GM12865 (cell line): ENCODE results near the gene MRPS26.
"Not testable (repeated sequence)": the region's sequence is repeated elsewhere in the genome, so short reads cannot be mapped to it uniquely, and the experiment has no call there.

ENCODE experiments used
- DNase-seq: peaks from one replicate; pipeline ENCODE4 v3.0.0; 2010; ENCODE audit warnings: low read depth
- H3K4me3 ChIP-seq: 2 replicates; pipeline ENCODE4 v1.5.1; 2011; ENCODE audit warnings: mild to moderate bottlenecking, low read depth, low read length, control low read depth
- TF ChIP-seq, protein P1 (sequence below): IDR thresholded peaks from 2 replicates; pipeline ENCODE4 v1.5.1; 2011; ENCODE audit warnings: low read length, control low read depth, low read depth, inconsistent platforms; ENCODE audit not compliant: insufficient read depth; ENCODE audit errors: missing control alignments

Gene MRPS26

GRCh38 chr20:3013771-3014170 is 32.1 kb upstream of the MRPS26 start:
- TF ChIP-seq, protein P1, sequence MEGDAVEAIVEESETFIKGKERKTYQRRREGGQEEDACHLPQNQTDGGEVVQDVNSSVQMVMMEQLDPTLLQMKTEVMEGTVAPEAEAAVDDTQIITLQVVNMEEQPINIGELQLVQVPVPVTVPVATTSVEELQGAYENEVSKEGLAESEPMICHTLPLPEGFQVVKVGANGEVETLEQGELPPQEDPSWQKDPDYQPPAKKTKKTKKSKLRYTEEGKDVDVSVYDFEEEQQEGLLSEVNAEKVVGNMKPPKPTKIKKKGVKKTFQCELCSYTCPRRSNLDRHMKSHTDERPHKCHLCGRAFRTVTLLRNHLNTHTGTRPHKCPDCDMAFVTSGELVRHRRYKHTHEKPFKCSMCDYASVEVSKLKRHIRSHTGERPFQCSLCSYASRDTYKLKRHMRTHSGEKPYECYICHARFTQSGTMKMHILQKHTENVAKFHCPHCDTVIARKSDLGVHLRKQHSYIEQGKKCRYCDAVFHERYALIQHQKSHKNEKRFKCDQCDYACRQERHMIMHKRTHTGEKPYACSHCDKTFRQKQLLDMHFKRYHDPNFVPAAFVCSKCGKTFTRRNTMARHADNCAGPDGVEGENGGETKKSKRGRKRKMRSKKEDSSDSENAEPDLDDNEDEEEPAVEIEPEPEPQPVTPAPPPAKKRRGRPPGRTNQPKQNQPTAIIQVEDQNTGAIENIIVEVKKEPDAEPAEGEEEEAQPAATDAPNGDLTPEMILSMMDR: no peak

DNA sequence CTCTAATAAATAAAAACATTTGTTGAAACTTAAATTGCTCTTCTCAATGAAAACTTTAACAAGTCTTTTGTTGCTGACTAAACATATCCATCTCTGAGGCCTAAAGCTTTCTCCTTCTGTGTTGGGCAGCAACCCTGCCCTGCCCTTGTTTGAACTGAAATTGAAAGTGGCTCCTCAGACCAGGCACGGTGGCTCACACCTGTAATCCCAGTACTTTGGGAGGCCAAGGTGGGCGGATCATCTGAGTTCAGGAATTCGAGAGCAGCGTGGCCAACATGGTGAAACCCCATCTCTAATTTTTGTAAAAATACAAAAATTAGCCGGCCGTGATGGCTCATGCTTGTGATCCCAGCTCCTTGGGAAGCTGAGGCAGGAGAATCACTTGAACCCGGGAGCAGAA is 31.7 kb upstream of the MRPS26 start:
- H3K4me3 ChIP-seq: no peak overlapping the region
- TF ChIP-seq, protein P1: no peak
- DNase-seq: no peak

More at GRCh38 chr20:3013771-3014170, 32.1 kb upstream of the MRPS26 start:
- no peak overlapping the region for H3K4me3 ChIP-seq
- no peak for DNase-seq

DNA sequence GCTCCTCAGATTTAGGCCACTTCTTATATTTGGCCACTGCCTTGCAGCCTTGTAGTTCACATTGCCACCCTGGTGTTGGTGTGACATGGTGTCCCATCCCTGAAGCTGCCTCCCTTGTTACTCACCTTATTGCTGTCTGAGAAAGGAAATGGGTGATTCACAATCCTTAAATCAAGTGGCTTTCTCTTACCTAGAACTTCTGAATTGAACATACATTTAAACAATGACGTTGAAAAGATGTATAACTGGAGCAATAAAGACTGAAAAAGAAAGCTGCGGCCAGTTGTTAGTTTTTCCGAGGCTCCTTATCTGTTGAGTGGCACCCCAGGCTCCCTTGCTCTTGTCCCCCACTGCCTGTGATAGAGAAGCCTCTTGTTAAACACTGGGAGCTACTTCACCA is 31.2 kb upstream of the MRPS26 start:
- DNase-seq: no peak
- TF ChIP-seq, protein P1: no peak
- no peak overlapping the region for H3K4me3 ChIP-seq

DNA sequence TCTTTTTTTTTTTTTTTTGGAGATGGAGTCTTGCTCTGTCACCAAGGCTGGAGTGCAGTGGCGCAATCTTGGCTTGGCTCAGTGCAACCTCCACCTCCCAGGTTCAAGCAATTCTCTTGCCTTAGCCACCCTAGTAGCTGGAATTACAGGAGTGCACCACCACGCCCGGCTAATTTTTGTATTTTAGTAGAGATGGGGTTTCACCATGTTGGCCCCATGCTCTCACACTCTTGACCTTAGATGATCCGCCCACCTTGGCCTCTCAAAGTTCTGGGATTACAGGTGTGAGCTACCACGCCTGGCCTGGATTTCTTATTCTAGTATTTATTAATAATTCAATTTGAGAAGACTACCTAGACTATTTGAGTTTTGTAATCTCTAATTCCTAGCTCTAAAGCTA is 30.6 kb upstream of the MRPS26 start:
- DNase-seq, H3K4me3 ChIP-seq: not testable (repeated sequence)

- TF ChIP-seq, protein P1: no peak
- H3K4me3 ChIP-seq: no peak overlapping the region
- no peak for DNase-seq
These were observed 24.5 kb upstream of the MRPS26 start for GRCh38 chr20:3021327-3021726.

- no peak overlapping the region for H3K4me3 ChIP-seq
- DNase-seq: no peak
- TF ChIP-seq, protein P1: no peak
These were observed 24.1 kb upstream of the MRPS26 start for GRCh38 chr20:3021777-3022176.

GRCh38 chr20:3022559-3023490 is 23.0 kb upstream of the MRPS26 start:
- H3K4me3 ChIP-seq, DNase-seq: not testable (repeated sequence)

GRCh38 chr20:3027987-3028386 is 17.9 kb upstream of the MRPS26 start:
- no peak overlapping the region for H3K4me3 ChIP-seq
- no peak for DNase-seq
- TF ChIP-seq, protein P1: no peak
